SK-N-SH (cell line): Measurements from ENCODE around the gene NUAK2. TPM values are rescaled to one million over a fixed set of nuclear protein-coding genes. Genes with fewer than 3 reads are reported as not detected.
A peak's percentile ranks its signal among the peaks of the same experiment; 100 is the strongest.

Source experiments
- CTCF ChIA-PET: fragments of 300-600, 350-600 bp; formaldehyde crosslinking; extraction: SDS; loops from one replicate; lab custom pipeline; 2021; lab: Yijun Ruan, JAX
- POLR2A ChIA-PET: fragments of 350-600 bp; sonication (Branson Sonifier 250); formaldehyde crosslinking; extraction: SDS; loops from one replicate; lab custom pipeline; 2020; ENCODE audit warnings: antibody characterized with exemption, inconsistent platforms; lab: Yijun Ruan, JAX
- DNase-seq: peaks from one replicate; pipeline ENCODE4 v3.0.0; 2012
- H2AFZ ChIP-seq: fragments of 200-600 bp; sonication (generic); 2 replicates; pipeline ENCODE4 v1.8.1; 2016; ENCODE audit warnings: antibody characterized with exemption, mild to moderate bottlenecking, low read depth
- H3F3A ChIP-seq: fragments of 200-600 bp; sonication (generic); replicated peaks from 2 replicates; pipeline ENCODE3; 2016; ENCODE audit warnings: antibody characterized with exemption, mild to moderate bottlenecking; ENCODE audit not compliant: insufficient read depth
- H3K27ac ChIP-seq, 2 experiments: fragments of 200-500 bp in 1 of 2; fragments of 200-600 bp in 1 of 2; sonication (Bioruptor generic) in 1 of 2; sonication (generic), shearing (Covaris generic) in 1 of 2; 2 replicates each; pipeline versions ENCODE4 v1.5.1 to v1.6.1; 2014 to 2016; ENCODE audit warnings: low read depth in 2 of 2, inconsistent platforms in 1 of 2, low read length in 1 of 2, mild to moderate bottlenecking in 1 of 2, mixed read lengths in 1 of 2
- H3K27me3 ChIP-seq: fragments of 200-600 bp; sonication (generic), shearing (Covaris generic); 2 replicates; pipeline ENCODE4 v1.6.1; 2016; ENCODE audit warnings: mixed run types; ENCODE audit not compliant: insufficient read depth
- H3K36me3 ChIP-seq, 2 experiments: fragments of 200-500 bp in 1 of 2; fragments of 200-600 bp in 1 of 2; sonication (Bioruptor generic) in 1 of 2; sonication (generic) in 1 of 2; replicated peaks in 1 of 2; 2 replicates each; pipeline versions ENCODE3 to v1.5.1; 2014 to 2016; ENCODE audit warnings: low read length in 1 of 2, mild to moderate bottlenecking in 1 of 2; ENCODE audit not compliant: insufficient read depth in 2 of 2, control insufficient read depth in 1 of 2
- H3K4me1 ChIP-seq, 2 experiments: fragments of 200-500 bp in 1 of 2; fragments of 200-600 bp in 1 of 2; sonication (Bioruptor generic) in 1 of 2; sonication (generic), shearing (Covaris generic) in 1 of 2; 2 replicates each; pipeline versions ENCODE4 v1.5.1 to v1.6.1; 2014 to 2016; ENCODE audit warnings: low read depth in 1 of 2, low read length in 1 of 2, mixed run types in 1 of 2; ENCODE audit not compliant: insufficient read depth in 2 of 2, control insufficient read depth in 1 of 2
- H3K4me2 ChIP-seq: fragments of 200-600 bp; sonication (generic), shearing (Covaris generic); 2 replicates; pipeline ENCODE4 v1.6.1; 2017; ENCODE audit warnings: mixed run types
- H3K4me3 ChIP-seq, 2 experiments: fragments of 200-500 bp in 1 of 2; fragments of 200-600 bp in 1 of 2; sonication (Bioruptor generic) in 1 of 2; sonication (generic), shearing (Covaris generic) in 1 of 2; 2 replicates each; pipeline versions ENCODE4 v1.5.1 to v1.8.1; 2014 to 2016; ENCODE audit warnings: low read depth in 2 of 2, inconsistent platforms in 1 of 2, low read length in 1 of 2, mild to moderate bottlenecking in 1 of 2, mixed read lengths in 1 of 2, moderate library complexity in 1 of 2
- H3K79me2 ChIP-seq: fragments of 200-600 bp; sonication (generic); 2 replicates; pipeline ENCODE4 v1.8.1; 2017; ENCODE audit warnings: mild to moderate bottlenecking; ENCODE audit not compliant: insufficient read depth
- H3K9ac ChIP-seq: fragments of 200-600 bp; sonication (generic); 2 replicates; pipeline ENCODE4 v1.6.1; 2017; ENCODE audit warnings: mixed run types
- H3K9me2 ChIP-seq: fragments of 200-600 bp; sonication (generic); 2 replicates; pipeline ENCODE4 v1.6.1; 2017; ENCODE audit warnings: mixed run types
- H3K9me3 ChIP-seq: fragments of 200-600 bp; sonication (generic); 2 replicates; pipeline ENCODE4 v1.6.1; 2017; ENCODE audit warnings: mixed run types, mild to moderate bottlenecking, moderate library complexity
- H4K20me1 ChIP-seq: fragments of 200-600 bp; sonication (generic); 2 replicates; pipeline ENCODE4 v1.6.1; 2017; ENCODE audit warnings: mild to moderate bottlenecking, mixed run types; ENCODE audit not compliant: insufficient read depth
- CHD2 ChIP-seq: fragments of 150-350 bp; IDR thresholded peaks from 2 replicates; pipeline ENCODE4 v1.6.1; 2018; ENCODE audit warnings: low read length; ENCODE audit not compliant: partially characterized antibody
- ELF1 ChIP-seq: IDR thresholded peaks from 2 replicates; pipeline ENCODE4 v1.4.0; 2012
- EP300 ChIP-seq, 2 experiments: IDR thresholded peaks; 2 replicates each; pipeline versions ENCODE4 v1.4.0 to v1.6.1; 2012; ENCODE audit warnings: borderline replicate concordance in 1 of 2, low read depth in 1 of 2, low read length in 1 of 2
- EZH2phosphoT487 ChIP-seq: fragments of 200-600 bp; sonication (generic); IDR thresholded peaks from 2 replicates; pipeline ENCODE4 v1.6.1; 2017; ENCODE audit warnings: low read depth, mixed run types, mild to moderate bottlenecking, antibody characterized with exemption, moderate library complexity, borderline replicate concordance
- FOSL2 ChIP-seq: IDR thresholded peaks from 2 replicates; pipeline ENCODE4 v1.4.0; 2012; ENCODE audit warnings: low read depth, mild to moderate bottlenecking, moderate library complexity, borderline replicate concordance
- FOXJ3 ChIP-seq: sonication (generic); formaldehyde crosslinking; IDR thresholded peaks from 2 replicates; pipeline ENCODE4 v1.5.1; 2020; ENCODE audit warnings: mild to moderate bottlenecking, missing genetic modification reagents
- GATA2 ChIP-seq: sonication (generic); formaldehyde crosslinking; IDR thresholded peaks from 2 replicates; pipeline ENCODE4 v1.5.0; 2020; ENCODE audit warnings: mild to moderate bottlenecking, missing genetic modification reagents
- JUND ChIP-seq: IDR thresholded peaks from 2 replicates; pipeline ENCODE4 v1.4.0; 2012
- MEF2A ChIP-seq: IDR thresholded peaks from 2 replicates; pipeline ENCODE4 v1.4.0; 2012; ENCODE audit warnings: low read depth, borderline replicate concordance
- MXI1 ChIP-seq: IDR thresholded peaks from 2 replicates; pipeline ENCODE4 v1.6.1; 2012; ENCODE audit warnings: mild to moderate bottlenecking, low read depth, low read length, improper control_type of control experiment
- NFIC ChIP-seq: IDR thresholded peaks from 2 replicates; pipeline ENCODE4 v1.4.0; 2012; ENCODE audit warnings: borderline replicate concordance
- NRF1 ChIP-seq: IDR thresholded peaks from 2 replicates; pipeline ENCODE4 v1.6.1; 2012; ENCODE audit warnings: low read depth, mild to moderate bottlenecking, low read length
- RAD21 ChIP-seq: IDR thresholded peaks from 2 replicates; pipeline ENCODE4 v1.6.1; 2012; ENCODE audit warnings: mild to moderate bottlenecking, low read length
- RCOR1 ChIP-seq: fragments of 150-350 bp; IDR thresholded peaks from 2 replicates; pipeline ENCODE4 v1.6.1; 2017; ENCODE audit warnings: antibody characterized with exemption, low read length
- RFX5 ChIP-seq: IDR thresholded peaks from 2 replicates; pipeline ENCODE4 v1.6.1; 2012; ENCODE audit warnings: mild to moderate bottlenecking, improper control_type of control experiment, low read length
- TAF1 ChIP-seq: IDR thresholded peaks from 2 replicates; pipeline ENCODE4 v1.6.1; 2012; ENCODE audit warnings: low read depth, mild to moderate bottlenecking, low read length, moderate library complexity, borderline replicate concordance
- TCF12 ChIP-seq: IDR thresholded peaks from 2 replicates; pipeline ENCODE4 v1.4.0; 2012
- YY1 ChIP-seq: IDR thresholded peaks from 2 replicates; pipeline ENCODE4 v1.4.0; 2012; ENCODE audit warnings: low read depth, mild to moderate bottlenecking
- WGBS: methylation state at CpG from one replicate; pipeline ENCODE4 v1.1.6; 2017; ENCODE audit warnings: low lambda C conversion rate; 5-methylcytosine and 5-hydroxymethylcytosine counted together
- polyA plus RNA-seq, 3 experiments: library from polyadenylated mRNA; depleted of rRNA; stranded (reverse); fragments of >200 nt; gene quantifications; 2 replicates each; pipeline ENCODE4 v1.2.3, GENCODE V29; 2012
- TF ChIP-seq, protein P1 (sequence below): IDR thresholded peaks from 2 replicates; pipeline ENCODE4 v1.4.0; 2012; ENCODE audit warnings: low read depth, borderline replicate concordance
- TF ChIP-seq, protein P2 (sequence below): IDR thresholded peaks from 2 replicates; pipeline ENCODE4 v1.4.0; 2012; ENCODE audit warnings: low read depth
- TF ChIP-seq, protein P3 (sequence below): IDR thresholded peaks from 2 replicates; pipeline ENCODE4; 2012

The NUAK2 gene
- polyA plus RNA-seq, 1 of the 3 experiments (the other 2 are of a cell fraction): 11.1 TPM

DNA sequence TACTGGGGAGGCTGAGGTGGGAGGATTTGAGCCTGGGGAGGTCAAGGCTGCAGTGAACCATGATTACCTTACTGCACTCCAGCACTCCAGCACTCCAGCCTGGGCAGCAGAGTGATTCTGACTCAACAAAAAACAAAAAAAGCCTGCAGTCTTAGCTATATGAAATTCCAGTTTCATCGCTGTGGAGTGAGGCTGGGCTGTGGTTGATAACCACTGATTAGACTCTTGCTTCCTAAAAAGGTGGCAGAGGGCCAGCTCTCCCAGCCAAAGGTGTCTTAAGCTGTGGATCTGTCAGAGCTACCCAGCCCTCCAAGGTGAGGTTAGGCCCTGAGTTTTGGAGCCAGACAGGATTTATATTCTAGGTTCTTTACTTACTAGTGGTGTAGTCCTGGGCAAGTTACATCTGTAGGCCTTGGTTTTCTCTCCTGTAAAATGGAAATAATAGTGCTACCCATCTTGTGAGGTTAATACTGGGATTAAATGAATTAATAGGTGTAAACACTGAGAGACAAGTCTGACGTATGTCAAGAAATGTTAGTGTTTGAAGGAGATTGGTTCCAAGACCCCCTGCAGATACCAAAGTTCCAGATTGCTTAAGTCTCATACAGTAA is 57.9 kb downstream of the NUAK2 start:
- Histone ChIP-seq H3K4me2 (no peak overlapping the region), H3K9me2 (no peaks in the 10 kb centered on the region), H3F3A (peaks cover 11% of the 10 kb centered on the region), H2AFZ (no peak overlapping the region), H3K79me2 (no peaks in the 10 kb centered on the region), H3K4me1 (peaks cover 14 to 29% of the 10 kb centered on the region in 2 experiments; a peak in 3 of 4 replicates), H3K9me3 (no peaks in the 10 kb centered on the region), H3K36me3 (no peaks in the 10 kb centered on the region), H3K4me3 (no peak overlapping the region), H3K9ac (no peak overlapping the region), H4K20me1 (no peaks in the 10 kb centered on the region), H3K27me3 (no peaks in the 10 kb centered on the region), H3K27ac (no peak overlapping the region)
- DNase-seq: no peak
- ChIA-PET POLR2A (no interaction called here), CTCF (interaction anchor here (0.6 to 38.3 kb wide), 3 partner anchors 9 to 67 kb away, joined by 3 to 1368 read pairs (median 189); partner anchors contain the start of gene NUAK2)
- TF ChIP-seq JUND (no peak), TCF12 (no peak), MEF2A (no peak), FOXJ3 (no peak), RCOR1 (no peak), TAF1 (no peak), NFIC (0 out of 2 replicates have a peak, but pooled peaks have one; percentile 17), NRF1 (no peak)
- WGBS: 74% methylated on average over 2 of the region's 2 CpGs

DNA sequence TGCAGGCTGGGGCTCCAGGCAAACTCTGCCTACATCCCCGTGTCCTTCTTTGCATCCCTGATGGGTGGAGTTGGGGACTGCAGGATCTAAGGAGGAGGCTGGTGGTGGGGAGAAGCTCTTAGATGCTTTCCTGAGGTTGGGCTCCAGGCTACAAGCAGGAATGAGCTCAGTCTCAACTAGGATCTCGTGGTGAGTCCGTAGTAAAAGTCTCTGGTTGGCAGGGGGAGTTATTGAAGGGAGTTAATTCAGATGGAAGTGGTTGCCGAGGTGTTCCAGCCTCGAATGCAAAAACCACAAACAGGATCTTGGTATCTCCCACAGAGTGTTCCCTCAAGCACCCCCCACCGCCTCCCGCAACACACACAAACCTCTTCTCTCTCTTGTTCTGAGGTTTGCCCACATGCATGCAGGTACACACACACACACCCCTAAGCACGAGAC is 58.8 kb downstream of the NUAK2 start:
- Histone ChIP-seq H3K4me1 (peaks cover 14 to 34% of the 10 kb centered on the region in 2 experiments; a peak in 3 of 4 replicates), H3K9ac (no peak overlapping the region), H3K4me2 (peak overlapping the region; percentile 64; the same call in 1 of the 2 replicates), H3K9me3 (no peaks in the 10 kb centered on the region), H2AFZ (no peak overlapping the region; the same call in 1 of the 2 replicates), H3K4me3 (no peak overlapping the region), H4K20me1 (no peaks in the 10 kb centered on the region), H3K9me2 (no peaks in the 10 kb centered on the region), H3K79me2 (no peaks in the 10 kb centered on the region), H3K27ac (peak overlapping the region in 1 of 2 experiments; percentile 37; a peak in 1 of 4 replicates), H3F3A (peaks cover 11% of the 10 kb centered on the region), H3K36me3 (no peaks in the 10 kb centered on the region), H3K27me3 (no peaks in the 10 kb centered on the region)
- TF ChIP-seq EP300 (IDR thresholded peaks at IDR 0.05; ENCODE audit: borderline replicate concordance in 1 of 2, low read depth in 1 of 2, low read length in 1 of 2) (no peak), RAD21 (no peak), RCOR1 (no peak), YY1 (no peak), MXI1 (no peak), TCF12 (no peak), ELF1 (no peak), GATA2 (CRISPR knock-in tag) (no peak), CHD2 (no peak), NRF1 (no peak), RFX5 (no peak), TAF1 (no peak), EZH2phosphoT487 (no peak), FOSL2 (no peak)
- TF ChIP-seq, protein P1, sequence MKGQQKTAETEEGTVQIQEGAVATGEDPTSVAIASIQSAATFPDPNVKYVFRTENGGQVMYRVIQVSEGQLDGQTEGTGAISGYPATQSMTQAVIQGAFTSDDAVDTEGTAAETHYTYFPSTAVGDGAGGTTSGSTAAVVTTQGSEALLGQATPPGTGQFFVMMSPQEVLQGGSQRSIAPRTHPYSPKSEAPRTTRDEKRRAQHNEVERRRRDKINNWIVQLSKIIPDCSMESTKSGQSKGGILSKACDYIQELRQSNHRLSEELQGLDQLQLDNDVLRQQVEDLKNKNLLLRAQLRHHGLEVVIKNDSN: no peak
- TF ChIP-seq, protein P2, sequence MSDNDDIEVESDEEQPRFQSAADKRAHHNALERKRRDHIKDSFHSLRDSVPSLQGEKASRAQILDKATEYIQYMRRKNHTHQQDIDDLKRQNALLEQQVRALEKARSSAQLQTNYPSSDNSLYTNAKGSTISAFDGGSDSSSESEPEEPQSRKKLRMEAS: no peak
- TF ChIP-seq, protein P3, sequence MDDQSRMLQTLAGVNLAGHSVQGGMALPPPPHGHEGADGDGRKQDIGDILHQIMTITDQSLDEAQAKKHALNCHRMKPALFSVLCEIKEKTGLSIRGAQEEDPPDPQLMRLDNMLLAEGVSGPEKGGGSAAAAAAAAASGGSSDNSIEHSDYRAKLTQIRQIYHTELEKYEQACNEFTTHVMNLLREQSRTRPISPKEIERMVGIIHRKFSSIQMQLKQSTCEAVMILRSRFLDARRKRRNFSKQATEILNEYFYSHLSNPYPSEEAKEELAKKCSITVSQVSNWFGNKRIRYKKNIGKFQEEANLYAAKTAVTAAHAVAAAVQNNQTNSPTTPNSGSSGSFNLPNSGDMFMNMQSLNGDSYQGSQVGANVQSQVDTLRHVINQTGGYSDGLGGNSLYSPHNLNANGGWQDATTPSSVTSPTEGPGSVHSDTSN: no peak
- DNase-seq: no peak
- ChIA-PET POLR2A (no interaction called here), CTCF (interaction anchor here (9.7 to 38.3 kb wide), 3 partner anchors 10 to 201 kb away, joined by 93 to 1368 read pairs (median 189); partner anchors contain the start of gene NUAK2)
- WGBS: 72% methylated on average over 8 of the region's 8 CpGs
